Measurements from ENCODE around the gene CLCA2. TPM values are rescaled to one million over a fixed set of nuclear protein-coding genes. Genes with fewer than 3 reads are reported as not detected.

Gene CLCA2
- total and polyA plus RNA-seq, 2 of the 8 experiments (the other 6 are each of a cell fraction or from before 2014, with no cell fraction given), result not detected

GRCh38 chr1:86445919-86446318 lies 21.9 kb downstream of the CLCA2 start (continued):
- no peak for TF ChIP-seq ATF3 (IDR thresholded peaks at IDR 0.05; ENCODE audit: insufficient read depth, low read depth, low read length)

Data from H1 (cell line).